ENCODE measurements around the gene EMB.

- no peak for TF ChIP-seq CTCF (IDR thresholded peaks at IDR 0.05)
- TF ChIP-seq POLR2A (IDR thresholded peaks at IDR 0.05), result no peak
Observed at GRCh38 chr5:50463726-50464125, 22.6 kb upstream of the EMB start.

Data from upper lobe of left lung (tissue), 4 donors.